ENCODE data around the gene SLC22A14. TPM values are rescaled to one million over a fixed set of nuclear protein-coding genes. Genes with fewer than 3 reads are reported as not detected.
A peak's percentile ranks its signal among the peaks of the same experiment; 100 is the strongest.

SLC22A14 gene
- total and polyA plus RNA-seq, 10 of the 15 experiments (the other 5 are each of a cell fraction or from before 2014, with no cell fraction given): not detected

- Histone ChIP-seq H3K4me3 (no peak overlapping the region), H3K36me3 (ENCODE audit: control insufficient read depth in 2 of 2, insufficient read depth in 2 of 2, low read length in 1 of 2) (no peaks in the 10 kb centered on the region), H3K4me2 (ENCODE audit: control insufficient read depth, insufficient read depth) (no peak overlapping the region), H3K27me3 (replicated peaks in 1 of 2; ENCODE audit: control insufficient read depth in 2 of 2, insufficient read depth in 2 of 2, low read length in 1 of 2) (no peaks in the 10 kb centered on the region; a peak in 1 of 4 replicates), H3K27ac (ENCODE audit: control insufficient read depth, insufficient read depth) (no peak overlapping the region), H2AFZ (ENCODE audit: control insufficient read depth, low read depth, low read length) (no peak overlapping the region), H3K9ac (ENCODE audit: control insufficient read depth, insufficient read depth, low read length) (no peak overlapping the region), H4K20me1 (ENCODE audit: control insufficient read depth, insufficient read depth) (no peaks in the 10 kb centered on the region), H3K4me1 (ENCODE audit: control insufficient read depth, insufficient read depth, low read length) (no peaks in the 10 kb centered on the region), H3K79me2 (ENCODE audit: control insufficient read depth, insufficient read depth, low read length) (no peaks in the 10 kb centered on the region), H3K9me3 (replicated peaks; ENCODE audit: control insufficient read depth, insufficient read depth, low read length) (peaks cover 2% of the 10 kb centered on the region; the same call in 2 of the 3 replicates)
- no peak for FAIRE-seq
- BruUV-seq (replicated peaks): no TSS peak
- ChIA-PET CTCF (no interaction called here), SMC1A (ENCODE audit: uncharacterized antibody, unreplicated experiment) (no interaction called here), RAD21 (ENCODE audit: unreplicated experiment) (interaction anchor here (0.6 kb wide), 1 partner anchor 237 kb away, joined by 4 read pairs; no protein-coding TSS in a partner anchor), POLR2A (no interaction called here)
- intact Hi-C loops (cut with micrococcal nuclease; ENCODE audit: unreplicated experiment) (no loop called here), in situ Hi-C loops (cut with MboI) (no loop called here)
- TF ChIP-seq ATF7 (IDR thresholded peaks at IDR 0.05; ENCODE audit: low read depth) (0 out of 2 replicates have a peak, but pooled peaks have one; percentile 34), ASH2L (IDR thresholded peaks at IDR 0.05; ENCODE audit: borderline replicate concordance, low read depth) (no peak), E2F4 (IDR thresholded peaks at IDR 0.05; ENCODE audit: low read depth, low read length) (no peak), DPF2 (IDR thresholded peaks at IDR 0.05) (no peak)
- ATAC-seq: no peak
- whole genome bisulfite sequencing (ENCODE audit: insufficient coverage, insufficient replicate concordance, low lambda C conversion rate, missing lambda C conversion rate): 53% methylated on average over 4 of the region's 4 CpGs
- no peak for DNase-seq (ENCODE audit: low read depth, low spot score)
Observed at GRCh38 chr3:38331257-38332022, 49.3 kb downstream of the SLC22A14 start.

- ATAC-seq (no peak), DNase-seq (ENCODE audit: low read depth, low spot score) (no peak), FAIRE-seq (no peak)
- Histone ChIP-seq H2AFZ (ENCODE audit: control insufficient read depth, low read depth, low read length) (no peak overlapping the region), H3K9me3 (replicated peaks; ENCODE audit: control insufficient read depth, insufficient read depth, low read length) (no peaks in the 10 kb centered on the region; the same call in 1 of the 3 replicates), H3K27ac (ENCODE audit: control insufficient read depth, insufficient read depth) (no peak overlapping the region), H3K36me3 (ENCODE audit: control insufficient read depth in 2 of 2, insufficient read depth in 2 of 2, low read length in 1 of 2) (no peaks in the 10 kb centered on the region), H3K27me3 (replicated peaks in 1 of 2; ENCODE audit: control insufficient read depth in 2 of 2, insufficient read depth in 2 of 2, low read length in 1 of 2) (no peaks in the 10 kb centered on the region; a peak in 1 of 4 replicates), H4K20me1 (ENCODE audit: control insufficient read depth, insufficient read depth) (no peaks in the 10 kb centered on the region), H3K79me2 (ENCODE audit: control insufficient read depth, insufficient read depth, low read length) (no peaks in the 10 kb centered on the region), H3K4me3 (no peak overlapping the region), H3K4me1 (ENCODE audit: control insufficient read depth, insufficient read depth, low read length) (no peaks in the 10 kb centered on the region), H3K9ac (ENCODE audit: control insufficient read depth, insufficient read depth, low read length) (no peak overlapping the region), H3K4me2 (ENCODE audit: control insufficient read depth, insufficient read depth) (no peak overlapping the region)
- WGBS (ENCODE audit: insufficient coverage, insufficient replicate concordance, low lambda C conversion rate, missing lambda C conversion rate): 0% methylated on average over 3 of the region's 3 CpGs
- in situ Hi-C loops (cut with MboI) (no loop called here), intact Hi-C loops (cut with micrococcal nuclease; ENCODE audit: unreplicated experiment) (no loop called here)
- SMC1A ChIA-PET (ENCODE audit: uncharacterized antibody, unreplicated experiment): no interaction called here
- CTCF ChIA-PET: interaction anchor here (0.8 kb wide), 1 partner anchor 319 kb away, joined by 3 read pairs; no protein-coding TSS in a partner anchor
- RAD21 ChIA-PET (ENCODE audit: unreplicated experiment): interaction anchor here (0.6 kb wide), 1 partner anchor 238 kb away, joined by 4 read pairs; no protein-coding TSS in a partner anchor
- POLR2A ChIA-PET: no interaction called here
- no TSS peak for BruUV-seq (replicated peaks)
- TF ChIP-seq ZNF274 (IDR thresholded peaks at IDR 0.05; ENCODE audit: insufficient read depth, insufficient read length): no peak
- no peak for TF ChIP-seq SUZ12 (IDR thresholded peaks at IDR 0.05; ENCODE audit: unreplicated experiment)
- no peak for TF ChIP-seq JUNB (IDR thresholded peaks at IDR 0.05)
- TF ChIP-seq NR2F1 (conservative IDR thresholded peaks at IDR 0.05): no peak
- no peak for TF ChIP-seq NBN (IDR thresholded peaks at IDR 0.05)
- TF ChIP-seq ESRRA (IDR thresholded peaks at IDR 0.05; ENCODE audit: low read length): no peak
- no peak for TF ChIP-seq ZSCAN29 (IDR thresholded peaks at IDR 0.05)
- TF ChIP-seq ZBTB4 (CRISPR knock-in tag; IDR thresholded peaks at IDR 0.05): no peak
Observed at GRCh38 chr3:38332201-38332600, 50.1 kb downstream of the SLC22A14 start.
